Nucleus accumbens (tissue), 56 donors: Measurements from ENCODE around the gene NPY4R2.
"Not testable (repeated sequence)": the region's sequence is repeated elsewhere in the genome, so short reads cannot be mapped to it uniquely, and the experiment has no call there.

ENCODE experiments used
- DNase-seq, 56 donors: peaks; one replicate each; lab custom pipeline; 2025; lab: John Stamatoyannopoulos, UW

NPY4R2 gene, protein sequence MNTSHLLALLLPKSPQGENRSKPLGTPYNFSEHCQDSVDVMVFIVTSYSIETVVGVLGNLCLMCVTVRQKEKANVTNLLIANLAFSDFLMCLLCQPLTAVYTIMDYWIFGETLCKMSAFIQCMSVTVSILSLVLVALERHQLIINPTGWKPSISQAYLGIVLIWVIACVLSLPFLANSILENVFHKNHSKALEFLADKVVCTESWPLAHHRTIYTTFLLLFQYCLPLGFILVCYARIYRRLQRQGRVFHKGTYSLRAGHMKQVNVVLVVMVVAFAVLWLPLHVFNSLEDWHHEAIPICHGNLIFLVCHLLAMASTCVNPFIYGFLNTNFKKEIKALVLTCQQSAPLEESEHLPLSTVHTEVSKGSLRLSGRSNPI

GRCh38 chr10:47918475-47918874 lies at the start of gene NPY4R2:
Gene NPY4R2, plus strand, starts transcription at chr10:47918662. Its CDS starts 3,326 bp downstream, at chr10:47921988.
- not testable (repeated sequence) for DNase-seq

- not testable (repeated sequence) for DNase-seq
Measured at GRCh38 chr10:47870887-47871286, 47.6 kb upstream of the NPY4R2 start.

GRCh38 chr10:47871485-47872180 lies 46.8 kb upstream of the NPY4R2 start:
- not testable (repeated sequence) for DNase-seq

DNA sequence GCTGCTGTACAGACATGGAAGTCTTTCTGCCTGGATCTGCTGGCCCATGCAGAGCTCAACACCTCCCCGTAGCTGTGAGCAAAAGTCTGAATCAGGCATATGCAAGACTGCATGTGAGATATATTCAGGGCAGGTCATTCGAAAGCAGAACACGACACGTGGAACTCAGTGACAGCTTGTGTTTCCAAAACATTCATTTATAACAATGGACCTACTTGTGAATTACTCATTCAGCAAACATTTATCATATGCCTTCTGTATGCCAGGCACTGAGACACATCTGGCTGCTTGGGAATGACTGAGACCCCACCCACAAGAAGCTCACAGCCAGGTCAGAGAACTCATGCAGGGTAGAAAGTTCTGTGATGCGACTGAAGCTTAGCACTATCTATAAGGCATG lies 46.2 kb upstream of the NPY4R2 start:
- DNase-seq, result not testable (repeated sequence)

GRCh38 chr10:47884239-47884638 lies 34.2 kb upstream of the NPY4R2 start:
- DNase-seq, result not testable (repeated sequence)

DNA sequence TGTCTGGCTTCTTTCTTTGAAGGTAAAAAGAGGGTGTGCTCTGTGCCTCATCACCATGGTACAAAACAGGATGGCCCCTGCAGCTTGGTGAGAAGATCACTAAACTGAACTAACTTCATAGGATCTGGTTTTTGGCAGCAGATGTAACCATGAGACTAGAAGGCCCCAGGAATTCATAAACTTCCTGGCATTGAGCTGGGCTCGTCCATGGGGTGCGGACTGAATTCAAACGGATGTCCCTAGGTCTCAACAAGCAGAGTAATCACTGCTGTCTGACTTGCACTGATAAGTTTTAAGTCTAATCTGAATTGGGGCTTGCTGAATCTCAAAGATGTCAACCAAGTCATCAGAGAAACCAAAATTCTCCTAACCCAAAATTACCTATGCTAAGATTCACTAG lies 33.5 kb upstream of the NPY4R2 start:
- DNase-seq, result not testable (repeated sequence)

- DNase-seq, result not testable (repeated sequence)
Measured at GRCh38 chr10:47886356-47886755, 32.1 kb upstream of the NPY4R2 start.

DNA sequence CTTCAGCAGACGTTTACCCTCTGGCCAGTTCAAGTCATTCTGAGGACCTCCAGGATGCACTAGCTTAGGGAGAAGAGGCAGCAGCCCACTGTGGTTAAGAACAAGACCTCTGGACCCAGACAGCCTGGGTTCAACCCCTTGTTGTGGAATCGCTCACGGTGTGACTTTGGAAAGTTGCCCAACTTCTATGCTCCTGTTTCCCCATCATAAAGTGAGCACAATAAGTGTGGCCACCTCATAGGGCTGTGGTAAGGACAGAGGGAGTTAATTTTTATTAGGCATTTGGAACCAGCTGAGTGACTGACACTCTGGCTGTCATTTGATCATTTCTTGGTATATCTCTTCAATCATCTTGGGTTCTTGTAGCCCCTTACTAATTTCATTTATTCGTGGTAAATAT lies 31.6 kb upstream of the NPY4R2 start:
- not testable (repeated sequence) for DNase-seq

- DNase-seq, result not testable (repeated sequence)
Measured at GRCh38 chr10:47890737-47891136, 27.7 kb upstream of the NPY4R2 start.

DNA sequence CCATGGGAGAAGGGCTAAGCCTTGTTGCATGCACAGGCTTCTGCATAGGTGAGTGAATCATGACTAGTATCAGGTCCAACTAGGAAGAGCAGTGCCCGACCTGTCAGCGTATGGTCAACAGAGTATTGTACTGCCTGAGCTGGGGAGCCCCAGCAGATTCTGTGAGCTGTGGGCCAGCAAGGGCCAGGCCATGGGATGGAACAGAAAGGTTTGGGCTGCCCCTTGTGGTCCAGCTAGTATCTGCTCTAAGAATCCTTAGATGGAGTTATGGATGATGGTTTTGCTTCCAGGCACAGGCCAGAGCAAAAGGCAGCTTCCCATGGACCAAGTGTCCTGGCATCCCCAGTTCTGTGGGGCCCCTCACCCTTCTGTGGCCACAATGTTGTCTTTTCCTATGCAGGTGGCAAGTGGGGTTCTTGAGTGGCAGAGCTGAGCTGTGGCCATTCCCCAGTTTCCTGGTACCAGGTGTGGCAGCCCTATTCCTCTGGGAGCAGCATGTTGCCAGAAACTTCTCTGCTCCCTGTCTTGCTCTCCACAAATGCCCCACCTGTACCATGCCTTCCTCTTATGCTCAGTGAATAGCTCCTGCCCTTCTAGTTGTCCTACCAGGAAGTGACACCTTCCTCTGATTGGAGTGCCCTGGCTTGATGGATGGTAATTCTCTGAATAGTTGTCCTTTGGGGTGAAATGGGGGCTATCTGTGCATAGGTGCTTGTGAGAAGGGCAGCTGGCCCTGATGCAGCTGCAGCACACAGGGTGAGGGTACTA lies 25.8 kb upstream of the NPY4R2 start:
- not testable (repeated sequence) for DNase-seq

DNA sequence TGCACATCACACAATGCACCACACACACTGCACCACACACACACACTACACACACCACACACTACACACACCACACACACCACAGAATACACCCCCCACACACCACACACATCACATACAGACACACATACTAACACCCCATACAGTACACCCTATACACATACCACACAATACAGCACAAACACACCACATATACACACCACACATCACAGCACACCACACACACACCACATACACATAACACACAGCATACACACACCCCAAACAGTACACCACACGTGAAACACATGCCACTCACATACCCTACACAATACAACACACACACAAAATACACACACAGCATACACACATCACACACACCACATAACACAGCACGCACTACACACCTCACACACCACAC lies 23.9 kb upstream of the NPY4R2 start:
- DNase-seq, result not testable (repeated sequence)

GRCh38 chr10:47897813-47898212 lies 20.6 kb upstream of the NPY4R2 start:
- not testable (repeated sequence) for DNase-seq

GRCh38 chr10:47909333-47909732 lies 9.1 kb upstream of the NPY4R2 start:
- DNase-seq, result not testable (repeated sequence)

DNA sequence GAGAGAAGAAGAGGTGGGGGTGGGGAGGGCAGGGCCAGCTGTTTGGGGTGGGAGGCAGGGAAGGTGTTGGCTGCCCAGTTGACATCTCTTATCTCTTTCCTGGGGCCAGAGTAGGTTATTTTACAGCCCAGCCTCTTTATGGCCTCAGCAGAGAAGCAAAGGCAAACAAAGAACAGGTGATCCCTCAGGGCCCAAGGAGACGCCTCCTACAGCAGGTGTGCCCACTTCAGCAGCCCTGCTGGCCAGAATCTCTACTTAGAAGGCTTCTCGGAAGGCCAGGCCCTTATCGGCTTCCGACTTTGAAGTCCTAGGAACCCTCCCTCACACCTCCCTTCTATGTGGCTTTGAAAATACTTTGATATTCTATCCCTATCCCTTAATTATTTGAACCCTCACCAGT lies 8.0 kb upstream of the NPY4R2 start:
- not testable (repeated sequence) for DNase-seq

- not testable (repeated sequence) for DNase-seq
Measured at GRCh38 chr10:47914052-47914451, 4.4 kb upstream of the NPY4R2 start.

DNA sequence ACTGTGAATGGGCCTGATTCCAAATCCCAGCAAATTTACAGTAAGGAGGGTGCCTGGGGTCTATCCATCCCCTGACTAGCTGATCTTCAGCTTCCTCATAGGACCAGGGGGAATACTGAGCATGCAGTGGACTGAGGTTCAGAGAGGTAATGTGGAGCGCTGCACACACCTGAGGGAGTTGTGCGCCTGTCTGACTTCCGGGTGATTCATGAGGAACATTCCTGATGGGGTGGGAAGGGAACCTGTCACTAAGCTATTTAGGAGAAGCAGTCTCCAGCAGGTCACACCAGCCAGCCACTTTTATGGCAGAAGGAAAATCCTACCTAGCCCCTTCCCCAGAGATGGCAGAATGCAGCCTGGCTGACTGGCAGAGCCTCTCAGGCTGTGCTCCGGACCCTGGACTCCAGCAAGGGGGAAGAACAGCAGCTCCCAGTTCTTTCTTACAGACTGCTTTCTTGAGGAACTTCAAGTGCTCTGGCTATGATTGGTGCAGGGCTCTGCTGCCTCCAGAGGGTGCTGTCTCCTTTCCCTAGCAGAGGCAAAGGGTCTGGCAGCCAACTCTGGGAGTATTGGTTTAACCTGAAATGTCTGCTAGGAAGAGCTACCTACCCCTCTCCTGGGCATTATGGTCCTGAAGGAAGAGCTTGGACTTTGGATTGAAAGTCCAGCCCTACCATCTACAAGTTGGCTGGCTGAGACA lies 2.5 kb upstream of the NPY4R2 start:
- DNase-seq, result not testable (repeated sequence)

DNA sequence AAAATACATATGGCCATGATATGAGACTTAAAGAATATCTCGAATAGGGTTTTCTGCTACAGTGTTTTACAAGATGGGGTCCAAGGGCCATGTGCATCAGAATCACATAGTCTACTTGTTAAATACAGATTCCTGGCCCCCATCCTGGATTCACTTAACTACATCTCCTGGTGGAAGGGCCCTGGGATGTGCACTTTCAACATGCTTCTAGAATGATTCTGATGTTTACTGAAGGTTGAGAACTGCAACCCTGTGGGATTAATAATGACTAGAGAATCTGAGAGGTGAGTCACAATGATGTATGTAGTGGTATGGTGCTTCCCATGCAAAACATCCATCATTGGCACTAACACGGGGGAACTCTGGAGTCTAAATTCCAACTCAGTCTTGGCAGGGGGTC lies 2.1 kb downstream of the NPY4R2 start:
- not testable (repeated sequence) for DNase-seq

DNA sequence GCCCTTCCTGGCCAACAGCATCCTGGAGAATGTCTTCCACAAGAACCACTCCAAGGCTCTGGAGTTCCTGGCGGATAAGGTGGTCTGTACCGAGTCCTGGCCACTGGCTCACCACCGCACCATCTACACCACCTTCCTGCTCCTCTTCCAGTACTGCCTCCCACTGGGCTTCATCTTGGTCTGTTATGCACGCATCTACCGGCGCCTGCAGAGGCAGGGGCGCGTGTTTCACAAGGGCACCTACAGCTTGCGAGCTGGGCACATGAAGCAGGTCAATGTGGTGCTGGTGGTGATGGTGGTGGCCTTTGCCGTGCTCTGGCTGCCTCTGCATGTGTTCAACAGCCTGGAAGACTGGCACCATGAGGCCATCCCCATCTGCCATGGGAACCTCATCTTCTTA lies 4.0 kb downstream of the NPY4R2 start:
- not testable (repeated sequence) for DNase-seq

DNA sequence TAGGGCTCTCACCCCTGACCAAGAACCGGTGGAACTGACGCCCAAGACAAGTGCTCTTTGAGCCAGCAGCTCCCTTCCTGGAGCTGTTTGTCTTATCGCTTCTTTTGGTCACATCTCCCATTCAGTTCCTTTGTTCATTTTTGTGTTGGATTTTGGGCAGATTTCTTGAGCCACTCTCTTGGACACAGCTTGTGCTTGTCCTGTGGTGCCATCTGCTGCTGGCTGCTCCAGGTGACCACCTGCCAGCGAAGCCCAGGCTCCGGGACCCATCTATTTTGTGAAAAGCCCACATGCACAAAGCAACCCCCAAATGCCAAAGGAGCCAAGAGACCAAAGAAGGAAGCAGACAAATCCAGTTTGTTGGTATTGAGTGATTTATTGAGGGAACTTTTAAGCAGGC lies 6.2 kb downstream of the NPY4R2 start:
- DNase-seq, result not testable (repeated sequence)
